Measurements from ENCODE around the gene AGAP3. TPM values are rescaled to one million over a fixed set of nuclear protein-coding genes. Genes with fewer than 3 reads are reported as not detected.

Gene AGAP3
- total and polyA plus RNA-seq, 12 donors = 40.2 to 93.4 (median 50.3) TPM

DNA sequence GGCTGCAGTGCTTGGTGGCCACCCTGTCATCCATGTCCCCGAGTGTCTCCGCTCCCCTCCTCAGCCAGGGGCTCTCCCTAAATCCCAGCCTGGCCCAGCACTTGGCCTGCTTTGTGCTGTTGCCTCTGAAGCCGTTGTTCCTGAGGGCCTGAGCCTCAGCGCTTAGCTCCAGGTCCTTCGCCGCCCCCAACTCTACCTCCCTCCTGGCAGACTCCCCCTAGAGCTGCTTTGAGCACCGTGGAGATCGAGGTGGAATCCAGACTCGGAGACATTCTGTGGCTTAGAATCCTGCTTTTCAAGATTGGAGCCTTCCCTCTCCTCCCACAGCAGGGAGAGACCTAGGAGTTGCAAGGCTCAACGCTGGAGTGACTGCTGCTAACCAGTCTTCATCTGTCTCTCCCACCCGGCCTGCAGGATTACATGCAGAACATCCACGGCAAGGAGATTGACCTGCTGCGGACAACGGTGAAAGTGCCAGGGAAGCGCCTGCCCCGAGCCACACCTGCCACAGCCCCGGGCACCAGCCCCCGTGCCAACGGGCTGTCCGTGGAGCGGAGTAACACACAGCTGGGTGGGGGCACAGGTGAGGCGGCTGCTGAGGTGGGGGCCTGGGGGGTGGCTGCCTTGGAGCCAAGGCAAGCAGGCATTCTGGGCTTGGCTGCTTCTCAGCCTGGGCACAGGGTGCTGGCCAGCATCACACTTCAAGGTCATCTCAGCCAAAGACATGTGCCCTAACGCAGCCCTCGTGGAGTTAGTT lies 47.9 kb downstream of the AGAP3 start:
- H3K4me1 ChIP-seq = peaks cover 0 to 41% (median 20%) of the 10 kb centered on the region in 9 donors
- no peaks in the 10 kb centered on the region for H3K9me3 ChIP-seq
- no peak overlapping the region for H3K27ac ChIP-seq
- TF ChIP-seq CTCF (IDR thresholded peaks at IDR 0.05) = no peak
- H3K36me3 ChIP-seq = peaks cover 0 to 96% (median 12%) of the 10 kb centered on the region in 9 donors
- H3K27me3 ChIP-seq = no peaks in the 10 kb centered on the region
- ATAC-seq (peak in 3 of 8 donors; percentile 12 to 43 (median 32)), DNase-seq (peak in 1 of 2 donors; percentile 22)
- intact Hi-C loops (cut with DNase I) = no loop called here
- WGBS, 2 donors = 78 to 81% methylated on average over 24 of the region's 24 CpGs
- H3K4me3 ChIP-seq = no peak overlapping the region

DNA sequence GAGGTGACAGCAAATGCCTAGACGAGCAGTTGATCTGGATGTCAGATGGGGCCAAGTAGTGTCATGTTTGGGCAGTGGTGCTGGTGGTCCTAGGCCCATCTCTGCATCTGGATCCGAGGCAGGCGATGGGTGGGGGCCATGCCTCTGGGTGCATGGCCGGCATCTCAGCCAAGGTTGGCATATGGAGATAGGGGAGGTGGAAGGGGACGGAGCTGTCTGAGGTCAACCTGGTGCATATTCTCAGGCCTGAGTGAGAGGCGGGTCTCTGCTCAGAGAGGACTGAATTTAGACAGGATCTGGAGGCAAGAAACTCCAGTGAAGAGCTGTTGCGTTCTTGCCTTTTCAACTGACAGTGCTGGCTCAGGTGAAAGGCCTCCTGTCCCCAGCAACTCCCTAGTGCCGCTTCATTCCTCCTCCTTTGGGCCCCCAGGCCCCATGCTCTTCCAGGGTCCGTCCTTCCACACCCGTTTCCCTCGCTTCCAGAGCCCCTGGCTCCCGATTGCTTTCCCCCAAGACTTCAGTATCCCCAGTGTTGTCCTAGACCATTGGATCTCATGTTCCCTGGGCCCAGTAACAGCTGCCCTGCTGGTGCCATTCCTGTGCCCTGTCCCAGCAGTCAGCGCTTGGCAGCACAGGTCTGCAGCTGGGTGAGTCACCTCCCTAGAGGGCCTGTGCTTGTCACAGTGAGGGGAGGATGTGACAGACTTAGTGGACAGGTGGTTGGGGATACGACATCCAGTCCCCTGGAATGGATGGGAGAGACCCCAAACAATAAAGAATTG lies 48.7 kb downstream of the AGAP3 start:
- WGBS, 2 donors = 88 to 90% methylated on average over 14 of the region's 14 CpGs
- no peak overlapping the region for H3K4me3 ChIP-seq
- H3K27me3 ChIP-seq = no peaks in the 10 kb centered on the region
- no peak for DNase-seq
- H3K27ac ChIP-seq = no peak overlapping the region
- peaks cover 0 to 41% (median 20%) of the 10 kb centered on the region in 9 donors for H3K4me1 ChIP-seq
- no peaks in the 10 kb centered on the region for H3K9me3 ChIP-seq
- intact Hi-C loops (cut with DNase I) = no loop called here
- no peak for TF ChIP-seq CTCF (IDR thresholded peaks at IDR 0.05)
- peaks cover 0 to 96% (median 12%) of the 10 kb centered on the region in 9 donors for H3K36me3 ChIP-seq
- peak in 1 of 8 donors; percentile 41 for ATAC-seq

DNA sequence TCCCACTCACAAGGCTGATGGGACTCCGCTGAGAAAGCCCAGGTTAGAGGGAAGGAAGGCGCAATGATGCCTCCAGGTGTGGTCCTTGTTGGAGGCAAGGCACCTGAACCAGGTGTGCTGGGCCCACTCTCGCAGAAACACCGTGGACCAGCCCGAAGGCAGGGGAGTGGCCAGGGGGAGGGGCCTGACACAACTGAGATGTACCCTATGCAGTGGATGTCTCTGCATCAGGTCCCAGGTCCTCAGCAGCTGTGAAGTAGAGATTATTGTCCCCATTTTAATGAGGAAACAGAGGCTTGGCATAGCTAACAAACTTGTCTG lies 49.2 kb downstream of the AGAP3 start:
- no peak overlapping the region for H3K4me3 ChIP-seq
- peaks cover 0 to 96% (median 12%) of the 10 kb centered on the region in 9 donors for H3K36me3 ChIP-seq
- peaks cover 0 to 41% (median 20%) of the 10 kb centered on the region in 9 donors for H3K4me1 ChIP-seq
- intact Hi-C loops (cut with DNase I) = no loop called here
- H3K9me3 ChIP-seq = no peaks in the 10 kb centered on the region
- 95 to 96% methylated on average over 5 of the region's 5 CpGs for whole genome bisulfite sequencing, 2 donors
- no peak for ATAC-seq
- no peak for DNase-seq
- no peaks in the 10 kb centered on the region for H3K27me3 ChIP-seq
- TF ChIP-seq CTCF (IDR thresholded peaks at IDR 0.05) = no peak
- no peak overlapping the region for H3K27ac ChIP-seq

DNA sequence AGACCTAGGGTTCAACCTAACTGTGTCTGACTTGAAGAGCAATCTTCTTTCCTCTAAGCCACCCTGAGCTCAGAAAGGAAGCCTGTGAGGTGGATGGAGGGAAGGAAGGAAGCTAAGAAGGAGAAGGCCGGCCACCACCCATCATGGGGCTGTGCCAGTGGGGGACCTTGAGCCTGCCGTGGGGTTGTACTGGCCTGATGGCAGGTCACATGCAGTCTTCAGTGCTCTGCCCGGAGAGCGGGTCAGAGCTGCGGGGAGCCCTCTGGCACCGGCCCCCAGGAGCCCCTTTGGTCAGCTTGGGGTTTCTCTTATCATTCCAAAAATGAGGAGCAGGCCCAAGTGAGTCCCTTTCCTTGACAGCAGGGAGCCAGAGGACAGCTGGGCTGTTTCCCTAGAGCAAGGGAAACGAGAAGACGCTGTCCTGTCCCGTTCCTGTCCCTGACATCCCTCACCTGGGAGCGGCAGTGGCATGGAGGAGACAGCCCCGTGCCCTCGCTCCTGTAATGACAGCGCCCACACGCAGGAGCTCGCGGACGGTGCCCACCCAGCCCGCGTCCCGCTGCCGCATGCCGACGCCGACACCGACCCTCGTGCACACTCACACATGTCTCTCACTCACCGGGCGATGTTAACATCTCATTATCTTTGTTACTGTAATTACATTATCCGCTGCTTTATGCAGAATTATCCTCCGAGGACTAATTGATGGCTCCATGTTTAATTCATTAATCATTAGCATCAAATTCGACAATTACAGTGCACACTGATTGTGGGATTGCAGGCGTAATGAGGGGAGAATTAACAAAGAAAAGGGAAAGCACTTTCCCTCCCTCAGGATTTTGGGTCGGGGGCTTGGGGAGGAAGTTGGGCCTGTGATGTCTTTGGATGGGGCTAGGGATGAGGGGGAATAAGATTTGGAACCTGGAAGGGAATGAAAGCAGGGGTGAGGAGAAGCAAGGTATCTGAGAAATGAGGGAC lies 49.9 kb downstream of the AGAP3 start:
- DNase-seq = no peak
- intact Hi-C loops (cut with DNase I) = no loop called here
- H3K36me3 ChIP-seq = peaks cover 0 to 96% (median 12%) of the 10 kb centered on the region in 9 donors
- 93 to 94% methylated on average over 33 of the region's 33 CpGs for WGBS, 2 donors
- TF ChIP-seq CTCF (IDR thresholded peaks at IDR 0.05) = no peak
- H3K4me3 ChIP-seq = no peak overlapping the region
- peaks cover 0 to 41% (median 20%) of the 10 kb centered on the region in 9 donors for H3K4me1 ChIP-seq
- H3K9me3 ChIP-seq = no peaks in the 10 kb centered on the region
- ATAC-seq = no peak
- H3K27me3 ChIP-seq = no peaks in the 10 kb centered on the region
- H3K27ac ChIP-seq = no peak overlapping the region

Data from heart right ventricle (tissue), 16 donors.